ENCODE measurements around the gene CRELD2. TPM values are rescaled to one million over a fixed set of nuclear protein-coding genes. Genes with fewer than 3 reads are reported as not detected.

CRELD2 gene
- total RNA-seq, 4 donors from 2014 or later = 32.0 to 38.2 (median 34.2) TPM

GRCh38 chr22:49929994-49930575, 11.7 kb downstream of the CRELD2 start:
- intact Hi-C loops (cut with DNase I) = loop anchor here (1.0 to 5.0 kb wide), 4 partner anchors 42 to 252 kb away; no protein-coding TSS in a partner anchor
- Histone ChIP-seq H3K4me3 (peak overlapping the region in 2 of 4 donors; percentile 15 to 49), H3K4me1 (peaks cover 52 to 62% (median 60%) of the 10 kb centered on the region in 4 donors), H3K36me3 (peaks cover 7 to 20% (median 14%) of the 10 kb centered on the region in 4 donors), H3K27ac (replicated peaks in 1 of 4) (no peak overlapping the region), H3K9me3 (no peaks in the 10 kb centered on the region), H3K27me3 (peaks cover 0 to 20% (median 8%) of the 10 kb centered on the region in 4 donors)
- DNase-seq (ENCODE audit: extremely low spot score) = no peak
- TF ChIP-seq EP300 (IDR thresholded peaks at IDR 0.05) (no peak), POLR2A (IDR thresholded peaks at IDR 0.05; ENCODE audit: low read depth) (no peak), POLR2AphosphoS5 (IDR thresholded peaks at IDR 0.05) (no peak), CTCF (IDR thresholded peaks at IDR 0.05) (no peak)
- WGBS = 74% methylated on average over 17 of the region's 21 CpGs

- WGBS = 39% methylated on average over 4 of the region's 14 CpGs
- no peak overlapping the region for H3K4me3 ChIP-seq
- peak overlapping the region in 2 of 4 donors; percentile 33 to 98 for H3K27ac ChIP-seq (replicated peaks in 1 of 4)
- no peaks in the 10 kb centered on the region for H3K9me3 ChIP-seq
- peaks cover 0 to 20% (median 8%) of the 10 kb centered on the region in 4 donors for H3K27me3 ChIP-seq
- intact Hi-C loops (cut with DNase I) = loop anchor here (5.0 kb wide), 3 partner anchors 41 to 251 kb away; no protein-coding TSS in a partner anchor
- TF ChIP-seq EP300 (IDR thresholded peaks at IDR 0.05) (no peak), POLR2AphosphoS5 (IDR thresholded peaks at IDR 0.05) (peak; percentile 49 to 59), CTCF (IDR thresholded peaks at IDR 0.05) (peak; percentile 35 to 54 (median 42)), POLR2A (IDR thresholded peaks at IDR 0.05; ENCODE audit: low read depth) (no peak)
- H3K36me3 ChIP-seq = peaks cover 0 to 13% (median 8%) of the 10 kb centered on the region in 4 donors
- H3K4me1 ChIP-seq = peaks cover 53 to 65% (median 64%) of the 10 kb centered on the region in 4 donors
- no peak for DNase-seq (ENCODE audit: extremely low spot score)
Measured at GRCh38 chr22:49930596-49931412, 12.4 kb downstream of the CRELD2 start.

GRCh38 chr22:49933236-49934159, 15.1 kb downstream of the CRELD2 start:
- H3K27me3 ChIP-seq = peaks cover 0 to 14% (median 7%) of the 10 kb centered on the region in 4 donors
- H3K4me3 ChIP-seq = peak overlapping the region; percentile 57 to 69 (median 62)
- intact Hi-C loops (cut with DNase I) = loop anchor here (5.0 kb wide), 3 partner anchors 39 to 249 kb away; no protein-coding TSS in a partner anchor
- H3K27ac ChIP-seq (replicated peaks in 1 of 4) = peak overlapping the region; percentile 88 to 98 (median 93)
- peak; percentile 55 for TF ChIP-seq POLR2A (IDR thresholded peaks at IDR 0.05; ENCODE audit: low read depth)
- no peak for TF ChIP-seq CTCF (IDR thresholded peaks at IDR 0.05)
- peak; percentile 24 to 79 for TF ChIP-seq POLR2AphosphoS5 (IDR thresholded peaks at IDR 0.05)
- H3K9me3 ChIP-seq = no peaks in the 10 kb centered on the region
- no peaks in the 10 kb centered on the region for H3K36me3 ChIP-seq
- 67% methylated on average over 16 of the region's 27 CpGs for WGBS
- H3K4me1 ChIP-seq = peaks cover 76 to 90% (median 85%) of the 10 kb centered on the region in 4 donors
- peak; percentile 93 for DNase-seq (ENCODE audit: extremely low spot score)

- Histone ChIP-seq H3K9me3 (no peaks in the 10 kb centered on the region), H3K27ac (replicated peaks in 1 of 4) (peak overlapping the region; percentile 88 to 98 (median 93)), H3K4me1 (peaks cover 77 to 90% (median 80%) of the 10 kb centered on the region in 4 donors), H3K36me3 (no peaks in the 10 kb centered on the region), H3K4me3 (peak overlapping the region; percentile 57 to 69 (median 62)), H3K27me3 (peaks cover 0 to 6% (median 0%) of the 10 kb centered on the region in 4 donors)
- intact Hi-C loops (cut with DNase I) = loop anchor here (5.0 kb wide), 3 partner anchors 38 to 248 kb away; no protein-coding TSS in a partner anchor
- DNase-seq (ENCODE audit: extremely low spot score) = no peak
- no CpG with 5 or more reads among the region's 24 CpGs for WGBS
- TF ChIP-seq POLR2A (IDR thresholded peaks at IDR 0.05; ENCODE audit: low read depth) = peak; percentile 39
- TF ChIP-seq POLR2AphosphoS5 (IDR thresholded peaks at IDR 0.05) = peak; percentile 18 to 27
- TF ChIP-seq CTCF (IDR thresholded peaks at IDR 0.05) = no peak
- no peak for TF ChIP-seq EP300 (IDR thresholded peaks at IDR 0.05)
Measured at GRCh38 chr22:49934160-49934890, 15.9 kb downstream of the CRELD2 start.
